NCI-H2107 treated with DMSO at 0.1 percent for 48 hours (cell line): ENCODE measurements around the gene NKAP.
A peak's percentile ranks its signal among the peaks of the same experiment; 100 is the strongest.
"Not testable (repeated sequence)": the region's sequence is repeated elsewhere in the genome, so short reads cannot be mapped to it uniquely, and the experiment has no call there.

Experiments
- DNase-seq: peaks from one replicate; lab custom pipeline; 2025; ENCODE audit not compliant: unreplicated experiment; lab: John Stamatoyannopoulos, UW

Gene NKAP

GRCh38 chrX:119941336-119941735 lies 2.2 kb downstream of the NKAP start:
- DNase-seq: no peak

- no peak for DNase-seq
Measured at GRCh38 chrX:119935215-119935874, 8.2 kb downstream of the NKAP start.

GRCh38 chrX:119922391-119922790 lies 21.2 kb downstream of the NKAP start:
- DNase-seq: not testable (repeated sequence)

- no peak for DNase-seq
Measured at GRCh38 chrX:119919835-119920585, 23.5 kb downstream of the NKAP start.

- DNase-seq: no peak
Measured at GRCh38 chrX:119917877-119918276, 25.7 kb downstream of the NKAP start.

- DNase-seq: no peak
Measured at GRCh38 chrX:119916310-119916709, 27.2 kb downstream of the NKAP start.

- DNase-seq: no peak
Measured at GRCh38 chrX:119900976-119901375, 42.6 kb downstream of the NKAP start.

GRCh38 chrX:119899125-119899524 lies 44.4 kb downstream of the NKAP start:
- DNase-seq: no peak

GRCh38 chrX:119895843-119896326 lies 47.7 kb downstream of the NKAP start, which contains the start of gene AKAP14:
Gene AKAP14, plus strand, starts transcription at chrX:119895893. Its CDS starts 7,331 bp downstream, at chrX:119903224.
- DNase-seq: no peak

GRCh38 chrX:119891961-119892692 lies 51.4 kb downstream of the NKAP start:
- not testable (repeated sequence) for DNase-seq

GRCh38 chrX:119890626-119891025 lies 52.9 kb downstream of the NKAP start:
- DNase-seq: not testable (repeated sequence)

GRCh38 chrX:119887721-119888425 lies 55.7 kb downstream of the NKAP start:
- DNase-seq: no peak

GRCh38 chrX:119885554-119886428 lies 57.8 kb downstream of the NKAP start:
- no peak for DNase-seq

GRCh38 chrX:119880552-119881437 lies 62.8 kb downstream of the NKAP start:
- DNase-seq: peak; percentile 32

- peak; percentile 82 for DNase-seq
Measured at GRCh38 chrX:119880076-119880475, 63.5 kb downstream of the NKAP start.

- DNase-seq: no peak
Measured at GRCh38 chrX:119878740-119879139, 64.8 kb downstream of the NKAP start.

GRCh38 chrX:119871599-119872395 lies 71.8 kb downstream of the NKAP start, which contains the start of the genes NDUFA1 and RNF113A:
Gene NDUFA1, plus strand, starts transcription at chrX:119871832. Its CDS starts 80 bp downstream, at chrX:119871912.
Gene RNF113A, minus strand, starts transcription at chrX:119871733. Its CDS starts 120 bp downstream, at chrX:119871613.
- DNase-seq: peak; percentile 89

- no peak for DNase-seq
Measured at GRCh38 chrX:119871245-119871598, 72.3 kb downstream of the NKAP start.
